Endothelial cell of umbilical vein (primary cell): ENCODE data around the gene UNC5B. TPM values are rescaled to one million over a fixed set of nuclear protein-coding genes. Genes with fewer than 3 reads are reported as not detected.

ENCODE experiments used
- BruUV-seq: library from RNA; stranded (reverse); fragments of 400-500 nt; replicated peaks from 2 replicates; lab custom pipeline; 2021; lab: Mats Ljungman, UMichigan
- CTCF ChIA-PET: fragments of 300-600, 350-600 bp; sonication (Branson Sonifier 250); formaldehyde crosslinking; loops from one replicate; lab custom pipeline; 2021; ENCODE audit warnings: antibody characterized with exemption, inconsistent platforms; lab: Charles Lee
- POLR2A ChIA-PET: fragments of 300-600, 350-600 bp; sonication (Branson Sonifier 250); formaldehyde crosslinking; loops from one replicate; lab custom pipeline; 2021; ENCODE audit warnings: antibody characterized with exemption, inconsistent platforms; lab: Charles Lee
- DNase-seq: peaks from one replicate; pipeline ENCODE4 v3.0.0-alpha.2; 2011; ENCODE audit warnings: low read depth, low spot score
- FAIRE-seq: peaks from 2 replicates; lab custom pipeline; 2011; peaks lifted over from hg19 to GRCh38; lab: Jason Lieb, UNC
- H2AFZ ChIP-seq: 2 replicates; pipeline ENCODE4 v1.6.0; 2012; ENCODE audit warnings: low read depth, low read length, control low read depth, inconsistent platforms
- H3K27ac ChIP-seq: 2 replicates; pipeline ENCODE4 v1.5.1; 2011; ENCODE audit warnings: low read depth, mild to moderate bottlenecking, control low read depth, low read length, moderate library complexity; ENCODE audit not compliant: insufficient read depth
- H3K27me3 ChIP-seq, 2 experiments: 2 replicates each; pipeline versions ENCODE4 v1.6.0 to v1.6.1; 2011; ENCODE audit warnings: low read length in 2 of 2, mixed read lengths in 1 of 2; ENCODE audit not compliant: control insufficient read depth in 2 of 2, insufficient read depth in 2 of 2
- H3K36me3 ChIP-seq, 2 experiments: 2 replicates in 1 of 2; 3 replicates in 1 of 2; pipeline ENCODE4 v1.5.1; 2011; ENCODE audit warnings: low read length in 2 of 2, mild to moderate bottlenecking in 1 of 2, moderate library complexity in 1 of 2; ENCODE audit not compliant: control insufficient read depth in 2 of 2, insufficient read depth in 2 of 2; ENCODE audit errors: extremely low read depth in 1 of 2
- H3K4me1 ChIP-seq: 3 replicates; pipeline ENCODE4 v1.5.1; 2011; ENCODE audit warnings: mild to moderate bottlenecking, low read length; ENCODE audit not compliant: control insufficient read depth, insufficient read depth; ENCODE audit errors: extremely low read depth
- H3K4me2 ChIP-seq: 2 replicates; pipeline ENCODE4 v1.6.1; 2011; ENCODE audit warnings: low read length, control low read depth, mixed read lengths; ENCODE audit not compliant: insufficient read depth
- H3K4me3 ChIP-seq, 3 experiments: fragments of 200-600 bp in 1 of 3; sonication (generic), shearing (Covaris generic) in 1 of 3; replicated peaks in 1 of 3; 2 replicates each; pipeline ENCODE4 v1.5.1; 2011 to 2016; ENCODE audit warnings: control low read depth in 3 of 3, low read length in 3 of 3, mild to moderate bottlenecking in 2 of 3, inconsistent platforms in 1 of 3, low read depth in 1 of 3, moderate library complexity in 1 of 3; ENCODE audit not compliant: insufficient read depth in 1 of 3
- H3K79me2 ChIP-seq: 2 replicates; pipeline ENCODE4 v1.6.0; 2012; ENCODE audit warnings: low read length, inconsistent platforms; ENCODE audit not compliant: control insufficient read depth, insufficient read depth
- H3K9ac ChIP-seq: replicated peaks from 2 replicates; pipeline ENCODE3; 2011; ENCODE audit warnings: low read length, control low read depth; ENCODE audit not compliant: insufficient read depth; ENCODE audit errors: extremely low read depth
- H3K9me1 ChIP-seq: replicated peaks from 3 replicates; pipeline ENCODE4 v1.6.0; 2011; ENCODE audit warnings: mild to moderate bottlenecking, low read length; ENCODE audit not compliant: control insufficient read depth, insufficient read depth; ENCODE audit errors: extremely low read depth
- H3K9me3 ChIP-seq: replicated peaks from 2 replicates; pipeline ENCODE4 v1.5.1; 2012; ENCODE audit warnings: low read length, inconsistent platforms; ENCODE audit not compliant: control insufficient read depth, insufficient read depth
- H4K20me1 ChIP-seq: replicated peaks from 2 replicates; pipeline ENCODE3; 2011; ENCODE audit warnings: mild to moderate bottlenecking, low read length; ENCODE audit not compliant: control insufficient read depth, insufficient read depth; ENCODE audit errors: extremely low read depth
- FOS ChIP-seq: IDR thresholded peaks from 2 replicates; pipeline ENCODE4 v1.6.1; 2011; ENCODE audit warnings: mild to moderate bottlenecking, low read length, moderate library complexity, borderline replicate concordance; ENCODE audit not compliant: insufficient read depth
- GATA2 ChIP-seq: IDR thresholded peaks from 2 replicates; pipeline ENCODE4 v1.7.0; 2011; ENCODE audit warnings: low read depth, mild to moderate bottlenecking, moderate library complexity, mixed read lengths, low read length; ENCODE audit not compliant: insufficient read length, insufficient read depth
- MYC ChIP-seq: IDR thresholded peaks from one replicate; pipeline ENCODE4 v1.6.1; 2011; ENCODE audit warnings: mild to moderate bottlenecking, low read depth, low read length
- dilution Hi-C: fragments of 300-500 bp; cut with MboI; formaldehyde crosslinking; loops from one replicate; pipeline ENCODE4 v1.15.0; 2019; ENCODE audit warnings: low sequenced_read_pairs; ENCODE audit not compliant: extremely low pct_ligation_motif_present
- intact Hi-C: fragments of 100-400 bp; cut with micrococcal nuclease; formaldehyde crosslinking; loops from one replicate; pipeline ENCODE4 v1.10.0; 2022
- polyA plus RNA-seq, 4 experiments: library from polyadenylated mRNA; depleted of rRNA in 3 of 4; stranded (reverse) in 3 of 4; unstranded in 1 of 4; fragments of >200 nt; gene quantifications; 2 replicates each; pipeline versions ENCODE4 v1.2.1 to v1.2.3, GENCODE V29; 2011 to 2012; ENCODE audit warnings: missing spikeins in 1 of 4
- total RNA-seq: library from RNA; stranded (reverse); gene quantifications from 2 replicates; pipeline ENCODE4 v1.2.3, GENCODE V29; 2021
- TF ChIP-seq, protein P1 (sequence below), 2 donors: IDR thresholded peaks; 1 replicate in 1 of 2; 2 replicates in 1 of 2; pipeline ENCODE4 v1.5.1; 2011; ENCODE audit warnings: low read length in 2 of 2, mild to moderate bottlenecking in 2 of 2, moderate library complexity in 2 of 2, control low read depth in 1 of 2, inconsistent platforms in 1 of 2, low read depth in 1 of 2; ENCODE audit not compliant: insufficient read depth in 1 of 2; ENCODE audit errors: extremely low read depth in 1 of 2
- TF ChIP-seq, protein P2 (sequence below): IDR thresholded peaks from 2 replicates; pipeline ENCODE4 v1.6.1; 2011; ENCODE audit not compliant: insufficient read depth, insufficient read length

Gene UNC5B
- total and polyA plus RNA-seq, 2 donors (not counting 3 experiments of a cell fraction or from before 2014, with no cell fraction given), result 0.39 to 2.5 TPM

GRCh38 chr10:71330789-71331404 lies 118.5 kb downstream of the UNC5B start:
- no peaks in the 10 kb centered on the region for H3K9me3 ChIP-seq
- no peaks in the 10 kb centered on the region for H4K20me1 ChIP-seq
- no peaks in the 10 kb centered on the region for H3K79me2 ChIP-seq
- H3K4me1 ChIP-seq, result no peaks in the 10 kb centered on the region
- no peaks in the 10 kb centered on the region for H3K9me1 ChIP-seq
- no peak overlapping the region for H3K4me2 ChIP-seq
- no peak overlapping the region for H2AFZ ChIP-seq
- H3K4me3 ChIP-seq, result no peak overlapping the region
- no peak for DNase-seq
- H3K36me3 ChIP-seq, result no peaks in the 10 kb centered on the region
- no peaks in the 10 kb centered on the region for H3K27me3 ChIP-seq
- TF ChIP-seq GATA2, result no peak
- TF ChIP-seq, protein P1, sequence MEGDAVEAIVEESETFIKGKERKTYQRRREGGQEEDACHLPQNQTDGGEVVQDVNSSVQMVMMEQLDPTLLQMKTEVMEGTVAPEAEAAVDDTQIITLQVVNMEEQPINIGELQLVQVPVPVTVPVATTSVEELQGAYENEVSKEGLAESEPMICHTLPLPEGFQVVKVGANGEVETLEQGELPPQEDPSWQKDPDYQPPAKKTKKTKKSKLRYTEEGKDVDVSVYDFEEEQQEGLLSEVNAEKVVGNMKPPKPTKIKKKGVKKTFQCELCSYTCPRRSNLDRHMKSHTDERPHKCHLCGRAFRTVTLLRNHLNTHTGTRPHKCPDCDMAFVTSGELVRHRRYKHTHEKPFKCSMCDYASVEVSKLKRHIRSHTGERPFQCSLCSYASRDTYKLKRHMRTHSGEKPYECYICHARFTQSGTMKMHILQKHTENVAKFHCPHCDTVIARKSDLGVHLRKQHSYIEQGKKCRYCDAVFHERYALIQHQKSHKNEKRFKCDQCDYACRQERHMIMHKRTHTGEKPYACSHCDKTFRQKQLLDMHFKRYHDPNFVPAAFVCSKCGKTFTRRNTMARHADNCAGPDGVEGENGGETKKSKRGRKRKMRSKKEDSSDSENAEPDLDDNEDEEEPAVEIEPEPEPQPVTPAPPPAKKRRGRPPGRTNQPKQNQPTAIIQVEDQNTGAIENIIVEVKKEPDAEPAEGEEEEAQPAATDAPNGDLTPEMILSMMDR (IDR thresholded peaks at IDR 0.05; ENCODE audit: extremely low read depth in 1 of 2, insufficient read depth in 1 of 2, low read depth in 1 of 2, low read length in 2 of 2), result no peak
- TF ChIP-seq FOS, result no peak
- TF ChIP-seq MYC, result no peak
- TF ChIP-seq, protein P2, sequence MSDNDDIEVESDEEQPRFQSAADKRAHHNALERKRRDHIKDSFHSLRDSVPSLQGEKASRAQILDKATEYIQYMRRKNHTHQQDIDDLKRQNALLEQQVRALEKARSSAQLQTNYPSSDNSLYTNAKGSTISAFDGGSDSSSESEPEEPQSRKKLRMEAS, result no peak
- BruUV-seq, result no TSS peak
- no peak overlapping the region for H3K9ac ChIP-seq
- H3K27ac ChIP-seq, result no peak overlapping the region
- dilution Hi-C loops, result no loop called here
- ChIA-PET POLR2A (no interaction called here), CTCF (interaction anchor here (1.2 to 1.6 kb wide), 4 partner anchors 10 to 384 kb away, joined by 3 to 6 read pairs (median 4); partner anchors contain the start of gene SLC29A3)
- no peak for FAIRE-seq
- intact Hi-C loops, result no loop called here
